VCaP (cell line): ENCODE measurements around the gene CAPN5.

ENCODE experiments used
- H3K27ac ChIP-seq: fragments of 450-650 bp; 2 replicates; pipeline ENCODE4 v1.5.1; 2017
- CTCF ChIP-seq: fragments of 450-650 bp; conservative IDR thresholded peaks from 2 replicates; pipeline ENCODE4 v1.5.1; 2017; ENCODE audit warnings: mild to moderate bottlenecking, moderate library complexity

CAPN5 gene

GRCh38 chr11:77052518-77052917, 14.3 kb upstream of the CAPN5 start:
- no peak for TF ChIP-seq CTCF
- no peak overlapping the region for H3K27ac ChIP-seq

- H3K27ac ChIP-seq = peak overlapping the region; percentile 42; the same call in 1 of the 2 replicates
- no peak for TF ChIP-seq CTCF
Observed at GRCh38 chr11:77053217-77054015, 13.4 kb upstream of the CAPN5 start.

GRCh38 chr11:77054084-77054483, 12.7 kb upstream of the CAPN5 start:
- TF ChIP-seq CTCF = no peak
- H3K27ac ChIP-seq = peak overlapping the region; percentile 42; the same call in 1 of the 2 replicates

- TF ChIP-seq CTCF = no peak
- H3K27ac ChIP-seq = peak overlapping the region; percentile 42
Observed at GRCh38 chr11:77055101-77055561, 11.6 kb upstream of the CAPN5 start.

GRCh38 chr11:77055913-77056312, 10.9 kb upstream of the CAPN5 start:
- H3K27ac ChIP-seq = peak overlapping the region; percentile 42
- no peak for TF ChIP-seq CTCF

- no peak for TF ChIP-seq CTCF
- peak overlapping the region; percentile 42; the same call in 1 of the 2 replicates for H3K27ac ChIP-seq
Observed at GRCh38 chr11:77056814-77057402, 9.9 kb upstream of the CAPN5 start.

GRCh38 chr11:77057938-77058474, 8.8 kb upstream of the CAPN5 start:
- peak overlapping the region; percentile 95; the same call in 1 of the 2 replicates for H3K27ac ChIP-seq
- no peak for TF ChIP-seq CTCF
